ENCODE results near the gene DTNB.

GRCh38 chr2:25376750-25377621, 296.4 kb downstream of the DTNB start:
- no peak for TF ChIP-seq GATA3 (IDR thresholded peaks at IDR 0.05; ENCODE audit: low read depth, low read length)
- peak; percentile 39; the same call in 1 of the 2 replicates for TF ChIP-seq GATA2 (IDR thresholded peaks at IDR 0.05; ENCODE audit: low read depth, low read length)
